ENCODE data around the gene ZFAND6. TPM values are rescaled to one million over a fixed set of nuclear protein-coding genes. Genes with fewer than 3 reads are reported as not detected.

Gene ZFAND6
- total and polyA plus RNA-seq, 5 donors, result 64.4 to 84.6 (median 71.9) TPM

GRCh38 chr15:80049046-80049445 is 10.4 kb upstream of the ZFAND6 start:
- Histone ChIP-seq H3K27ac (ENCODE audit: low read length) (no peak overlapping the region), H3K9me3 (ENCODE audit: control insufficient read depth, low read length) (no peaks in the 10 kb centered on the region), H3K4me3 (ENCODE audit: low read length) (no peak overlapping the region), H3K27me3 (ENCODE audit: control insufficient read depth, insufficient read depth) (no peaks in the 10 kb centered on the region), H3K4me1 (ENCODE audit: control insufficient read depth, insufficient read depth, low read length) (no peaks in the 10 kb centered on the region)
- ATAC-seq (no peak), DNase-seq (no peak)
- intact Hi-C loops (cut with DNase I), result no loop called here
- WGBS, result 45% methylated on average over 2 of the region's 2 CpGs

DNA sequence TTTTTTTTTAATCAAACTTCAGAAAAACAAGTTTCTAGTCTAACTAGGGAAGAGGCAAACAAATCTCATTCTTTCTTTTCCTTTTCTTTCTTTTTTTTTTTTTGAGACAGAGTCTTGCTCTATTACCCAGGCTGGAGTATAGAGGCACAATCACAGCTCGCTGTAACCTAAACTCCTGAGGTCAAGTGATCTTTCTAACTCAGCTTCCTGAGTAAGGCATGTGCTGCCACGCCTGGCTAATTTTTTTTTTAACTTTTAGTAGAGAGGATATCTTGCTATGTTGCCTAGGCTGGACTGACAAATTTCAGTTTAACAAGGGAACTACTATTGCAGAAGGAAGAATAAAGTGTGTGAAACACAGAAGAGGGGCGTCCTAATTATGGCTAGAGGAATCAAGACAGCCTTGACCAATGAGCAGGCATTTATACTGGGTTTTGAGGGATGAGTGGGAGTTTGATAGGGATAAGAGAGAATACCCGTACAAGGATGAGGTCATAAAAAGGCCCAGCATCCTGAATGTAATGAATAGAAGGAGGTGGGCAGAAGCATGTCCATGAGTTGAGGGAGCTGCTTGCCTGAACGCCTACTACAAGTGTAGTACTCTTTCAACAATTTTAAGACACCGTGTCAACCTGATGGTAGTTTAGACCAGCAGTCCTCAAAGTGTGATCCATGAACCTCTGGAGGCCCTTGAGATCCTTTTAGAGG is 6.7 kb upstream of the ZFAND6 start:
- no peaks in the 10 kb centered on the region for H3K4me1 ChIP-seq (ENCODE audit: control insufficient read depth, insufficient read depth, low read length)
- no peaks in the 10 kb centered on the region for H3K27me3 ChIP-seq (ENCODE audit: control insufficient read depth, insufficient read depth)
- ATAC-seq (no peak), DNase-seq (no peak)
- no peak overlapping the region for H3K4me3 ChIP-seq (ENCODE audit: low read length)
- intact Hi-C loops (cut with DNase I), result no loop called here
- no peak overlapping the region for H3K27ac ChIP-seq (ENCODE audit: low read length)
- 69% methylated on average over 6 of the region's 6 CpGs for WGBS
- H3K9me3 ChIP-seq (ENCODE audit: control insufficient read depth, low read length), result no peaks in the 10 kb centered on the region

DNA sequence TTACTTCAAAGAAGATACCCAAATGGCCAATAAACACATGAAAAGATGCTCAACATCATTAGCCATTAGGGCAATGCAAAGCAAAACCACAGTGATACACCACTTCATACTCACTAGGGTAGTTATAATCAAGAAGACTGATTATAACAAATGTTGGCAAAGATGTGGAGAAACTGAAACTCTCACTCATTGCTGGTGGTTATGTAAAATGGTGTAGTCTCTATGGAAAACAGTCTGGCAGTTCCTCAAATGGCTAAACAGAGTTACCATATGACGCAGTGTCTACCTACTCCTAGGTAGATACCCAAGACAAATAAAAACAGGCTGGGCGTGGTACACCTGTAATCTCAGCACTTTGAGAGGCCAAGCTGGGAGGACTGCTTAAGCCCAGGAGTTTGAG is 3.5 kb upstream of the ZFAND6 start:
- H3K4me3 ChIP-seq (ENCODE audit: low read length), result no peak overlapping the region

DNA sequence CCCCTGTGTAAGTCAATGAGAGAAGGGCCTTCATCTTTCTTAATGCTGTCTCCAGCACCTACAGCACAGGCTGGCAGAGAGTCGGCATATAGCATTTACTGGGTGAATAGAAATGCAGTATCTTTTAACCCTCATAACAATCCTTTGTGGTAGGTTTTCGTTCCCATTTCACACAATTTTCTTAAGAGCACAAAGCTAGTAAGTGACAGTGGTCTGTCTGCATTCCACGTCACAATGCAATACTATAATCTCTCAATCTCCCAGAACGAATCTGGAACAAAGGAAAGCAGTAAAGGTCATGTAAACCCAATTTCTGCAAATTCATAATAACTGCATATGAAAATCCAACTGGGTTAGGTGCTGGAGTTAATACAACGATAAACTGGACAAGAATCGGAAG is 1.4 kb upstream of the ZFAND6 start:
- DNase-seq (no peak), ATAC-seq (no peak)
- Histone ChIP-seq H3K27ac (ENCODE audit: low read length) (no peak overlapping the region), H3K4me3 (ENCODE audit: low read length) (no peak overlapping the region), H3K4me1 (ENCODE audit: control insufficient read depth, insufficient read depth, low read length) (no peaks in the 10 kb centered on the region), H3K9me3 (ENCODE audit: control insufficient read depth, low read length) (no peaks in the 10 kb centered on the region), H3K27me3 (ENCODE audit: control insufficient read depth, insufficient read depth) (no peaks in the 10 kb centered on the region)
- intact Hi-C loops (cut with DNase I), result no loop called here
- WGBS, result 56% methylated on average over 6 of the region's 6 CpGs

More for the DNA sequence above, 3.5 kb upstream of the ZFAND6 start:
- no peaks in the 10 kb centered on the region for H3K4me1 ChIP-seq (ENCODE audit: control insufficient read depth, insufficient read depth, low read length)
- H3K27me3 ChIP-seq (ENCODE audit: control insufficient read depth, insufficient read depth), result no peaks in the 10 kb centered on the region
- no peaks in the 10 kb centered on the region for H3K9me3 ChIP-seq (ENCODE audit: control insufficient read depth, low read length)
- DNase-seq (no peak), ATAC-seq (no peak)
- H3K27ac ChIP-seq (ENCODE audit: low read length), result no peak overlapping the region
- intact Hi-C loops (cut with DNase I), result no loop called here
- 83% methylated on average over 2 of the region's 2 CpGs for WGBS

GRCh38 chr15:80059786-80060355 is 395 bp downstream of the ZFAND6 start:
- H3K4me3 ChIP-seq (ENCODE audit: low read length), result peak overlapping the region; percentile 99
- DNase-seq, result no peak
- no peaks in the 10 kb centered on the region for H3K9me3 ChIP-seq (ENCODE audit: control insufficient read depth, low read length)
- H3K27me3 ChIP-seq (ENCODE audit: control insufficient read depth, insufficient read depth), result no peaks in the 10 kb centered on the region
- H3K4me1 ChIP-seq (ENCODE audit: control insufficient read depth, insufficient read depth, low read length), result no peaks in the 10 kb centered on the region
- intact Hi-C loops (cut with DNase I), result loop anchor here in 1 of 4 donors (5.0 kb wide), 1 partner anchor 92 kb away; the partner anchor contains the start of gene FAH
- peak; percentile 90 to 91 for ATAC-seq
- WGBS, result under 1% methylated on average over 71 of the region's 72 CpGs
- peak overlapping the region; percentile 93 for H3K27ac ChIP-seq (ENCODE audit: low read length)

- Histone ChIP-seq H3K27me3 (ENCODE audit: control insufficient read depth, insufficient read depth) (no peaks in the 10 kb centered on the region), H3K4me3 (ENCODE audit: low read length) (peak overlapping the region; percentile 99), H3K4me1 (ENCODE audit: control insufficient read depth, insufficient read depth, low read length) (no peaks in the 10 kb centered on the region), H3K27ac (ENCODE audit: low read length) (peak overlapping the region; percentile 93), H3K9me3 (ENCODE audit: control insufficient read depth, low read length) (no peaks in the 10 kb centered on the region)
- ATAC-seq, result no peak
- intact Hi-C loops (cut with DNase I), result loop anchor here in 1 of 4 donors (5.0 kb wide), 1 partner anchor 92 kb away; the partner anchor contains the start of gene FAH
- DNase-seq, result peak in 1 of 3 donors; percentile 26
- 11% methylated on average over 26 of the region's 26 CpGs for WGBS
Observed at GRCh38 chr15:80060356-80061006, 1.0 kb downstream of the ZFAND6 start.

DNA sequence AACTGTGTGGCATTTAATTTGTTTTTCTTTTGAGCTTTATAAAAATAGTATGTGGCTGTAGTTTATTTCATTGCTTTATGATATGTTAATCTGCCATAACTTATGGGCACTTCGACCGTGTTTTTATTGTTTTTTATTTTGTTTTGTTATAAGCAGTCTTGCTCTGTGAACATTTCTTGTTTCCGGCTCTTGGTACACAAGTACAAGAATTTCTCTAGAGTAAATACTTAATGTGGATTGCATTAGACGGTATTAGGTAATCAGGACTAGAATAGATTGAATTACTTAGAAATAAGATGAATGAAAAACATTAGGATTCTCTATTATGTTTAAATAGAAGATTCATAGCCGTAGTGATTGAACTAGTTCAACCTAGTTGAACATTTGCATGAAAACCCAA is 2.1 kb downstream of the ZFAND6 start:
- Histone ChIP-seq H3K27me3 (ENCODE audit: control insufficient read depth, insufficient read depth) (no peaks in the 10 kb centered on the region), H3K27ac (ENCODE audit: low read length) (no peak overlapping the region), H3K9me3 (ENCODE audit: control insufficient read depth, low read length) (no peaks in the 10 kb centered on the region), H3K4me3 (ENCODE audit: low read length) (peak overlapping the region; percentile 25), H3K4me1 (ENCODE audit: control insufficient read depth, insufficient read depth, low read length) (no peaks in the 10 kb centered on the region)
- intact Hi-C loops (cut with DNase I), result loop anchor here in 1 of 4 donors (5.0 kb wide), 1 partner anchor 91 kb away; the partner anchor contains the start of gene FAH
- WGBS, result 63% methylated on average over 5 of the region's 5 CpGs
- DNase-seq (no peak), ATAC-seq (no peak)

DNA sequence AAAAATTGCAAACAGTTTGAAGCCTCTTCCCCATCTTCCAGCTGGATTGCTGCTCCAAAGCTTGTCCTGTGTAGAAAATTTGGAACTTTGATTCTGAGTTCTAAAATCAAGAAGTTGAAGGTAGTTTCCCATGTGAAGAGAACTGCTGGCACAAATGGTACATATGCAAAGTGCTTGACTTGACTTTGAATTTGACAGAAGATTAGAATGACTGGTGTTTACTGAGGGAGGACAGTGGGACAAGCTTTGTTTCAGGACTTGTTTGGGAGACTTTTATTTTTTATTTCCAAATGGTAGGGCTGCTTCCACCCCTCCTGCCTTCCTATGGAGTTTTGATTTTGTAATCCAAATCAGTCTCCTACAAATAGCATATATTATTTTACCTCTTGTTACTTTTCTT is 7.4 kb downstream of the ZFAND6 start:
- DNase-seq, result no peak
- intact Hi-C loops (cut with DNase I), result no loop called here
- no peaks in the 10 kb centered on the region for H3K27me3 ChIP-seq (ENCODE audit: control insufficient read depth, insufficient read depth)
- no peak for ATAC-seq
- H3K4me1 ChIP-seq (ENCODE audit: control insufficient read depth, insufficient read depth, low read length), result no peaks in the 10 kb centered on the region
- H3K4me3 ChIP-seq (ENCODE audit: low read length), result no peak overlapping the region
- H3K27ac ChIP-seq (ENCODE audit: low read length), result no peak overlapping the region
- no peaks in the 10 kb centered on the region for H3K9me3 ChIP-seq (ENCODE audit: control insufficient read depth, low read length)

GRCh38 chr15:80068578-80068977 is 9.1 kb downstream of the ZFAND6 start:
- no peaks in the 10 kb centered on the region for H3K4me1 ChIP-seq (ENCODE audit: control insufficient read depth, insufficient read depth, low read length)
- no peak for ATAC-seq

DNA sequence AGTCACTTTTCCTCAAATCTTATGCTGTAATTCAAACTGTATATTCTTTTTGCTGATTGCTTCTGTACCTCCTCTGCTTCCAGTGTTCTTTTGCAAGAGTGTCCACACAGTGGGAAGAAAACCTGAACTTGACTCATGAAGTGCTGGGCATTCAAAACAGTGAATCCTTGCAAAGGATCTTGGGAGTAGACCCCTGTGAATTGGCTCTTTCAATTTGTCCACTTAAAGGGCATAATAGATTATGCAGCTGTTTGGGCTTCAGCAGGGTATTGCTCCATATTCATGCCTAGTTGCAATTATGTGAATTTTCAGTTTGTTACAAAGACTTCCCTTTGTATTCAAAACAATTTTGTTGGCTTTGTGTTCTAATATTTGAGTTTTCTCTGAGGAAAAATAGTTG is 11.4 kb downstream of the ZFAND6 start:
- Histone ChIP-seq H3K9me3 (ENCODE audit: control insufficient read depth, low read length) (no peaks in the 10 kb centered on the region), H3K27ac (ENCODE audit: low read length) (no peak overlapping the region), H3K27me3 (ENCODE audit: control insufficient read depth, insufficient read depth) (no peaks in the 10 kb centered on the region), H3K4me3 (ENCODE audit: low read length) (no peak overlapping the region), H3K4me1 (ENCODE audit: control insufficient read depth, insufficient read depth, low read length) (no peaks in the 10 kb centered on the region)
- no peak for ATAC-seq
- no peak for DNase-seq
- intact Hi-C loops (cut with DNase I), result no loop called here

More at GRCh38 chr15:80068578-80068977, 9.1 kb downstream of the ZFAND6 start:
- no peaks in the 10 kb centered on the region for H3K27me3 ChIP-seq (ENCODE audit: control insufficient read depth, insufficient read depth)
- 82% methylated on average over 11 of the region's 11 CpGs for WGBS
- no peaks in the 10 kb centered on the region for H3K9me3 ChIP-seq (ENCODE audit: control insufficient read depth, low read length)
- no peak for DNase-seq
- intact Hi-C loops (cut with DNase I), result no loop called here
- H3K27ac ChIP-seq (ENCODE audit: low read length), result no peak overlapping the region
- H3K4me3 ChIP-seq (ENCODE audit: low read length), result no peak overlapping the region

- Histone ChIP-seq H3K4me1 (ENCODE audit: control insufficient read depth, insufficient read depth, low read length) (no peaks in the 10 kb centered on the region), H3K27me3 (ENCODE audit: control insufficient read depth, insufficient read depth) (no peaks in the 10 kb centered on the region), H3K9me3 (ENCODE audit: control insufficient read depth, low read length) (no peaks in the 10 kb centered on the region), H3K27ac (ENCODE audit: low read length) (no peak overlapping the region), H3K4me3 (ENCODE audit: low read length) (no peak overlapping the region)
- intact Hi-C loops (cut with DNase I), result no loop called here
- ATAC-seq, result no peak
- DNase-seq, result no peak
Observed at GRCh38 chr15:80071652-80072051, 12.2 kb downstream of the ZFAND6 start.
